Aorta (tissue), 5 donors: Measurements from ENCODE around the gene DUSP28. TPM values are rescaled to one million over a fixed set of nuclear protein-coding genes. Genes with fewer than 3 reads are reported as not detected.
A peak's percentile ranks its signal among the peaks of the same experiment; 100 is the strongest.

ENCODE experiments used
- ATAC-seq: fragments of 200-7000 bp; cut with Tn5 transposase; one replicate; pipeline ENCODE4 v1.9.1; 2022; ENCODE audit warnings: moderate library complexity; ENCODE audit not compliant: low FRiP score
- DNase-seq, 2 donors: peaks; one replicate each; pipeline ENCODE4 v3.0.0-alpha.2; 2020
- H3K27ac ChIP-seq, 2 donors: one replicate each; pipeline ENCODE4 v1.5.1; 2013; ENCODE audit warnings: low read length in 2 of 2, mild to moderate bottlenecking in 2 of 2, moderate library complexity in 2 of 2, control low read depth in 1 of 2, inconsistent platforms in 1 of 2, low read depth in 1 of 2
- H3K27me3 ChIP-seq, 2 donors: one replicate each; pipeline ENCODE4 v1.6.1; 2013; ENCODE audit warnings: control low read depth in 1 of 2, low read length in 1 of 2, mild to moderate bottlenecking in 1 of 2, moderate library complexity in 1 of 2; ENCODE audit not compliant: insufficient read depth in 2 of 2, control insufficient read depth in 1 of 2
- H3K36me3 ChIP-seq, 2 donors: one replicate each; pipeline ENCODE4 v1.6.1; 2013; ENCODE audit warnings: control low read depth in 1 of 2, low read length in 1 of 2, mild to moderate bottlenecking in 1 of 2; ENCODE audit not compliant: insufficient read depth in 2 of 2, control insufficient read depth in 1 of 2
- H3K4me1 ChIP-seq, 2 donors: one replicate each; pipeline ENCODE4 v1.6.1; 2013; ENCODE audit warnings: low read length in 2 of 2, control low read depth in 1 of 2, mild to moderate bottlenecking in 1 of 2, moderate library complexity in 1 of 2; ENCODE audit not compliant: insufficient read depth in 2 of 2, control insufficient read depth in 1 of 2
- H3K4me3 ChIP-seq, 2 donors: one replicate each; pipeline ENCODE4 v1.5.1; 2013; ENCODE audit warnings: low read length in 2 of 2, control low read depth in 1 of 2, mild to moderate bottlenecking in 1 of 2
- H3K9me3 ChIP-seq: one replicate; pipeline ENCODE4 v1.6.1; 2013; ENCODE audit warnings: mild to moderate bottlenecking, low read length; ENCODE audit not compliant: control insufficient read depth
- WGBS, 2 donors: extraction: QIAGEN DNeasy Blood & Tissue Kit; methylation state at CpG; one replicate each; pipeline ENCODE4 v1.1.7; 2013; 5-methylcytosine and 5-hydroxymethylcytosine counted together
- intact Hi-C, 2 donors: fragments of 100-400 bp; cut with DNase I; formaldehyde crosslinking; loops; one replicate each; pipeline versions ENCODE4 v1.14.2 to v1.15.0; 2022
- polyA plus RNA-seq, 2 donors: library from polyadenylated mRNA; stranded (reverse); fragments of 200-250 nt; gene quantifications; one replicate each; pipeline ENCODE4 v1.2.3, GENCODE V29; 2013
- total RNA-seq, 2 donors: library from RNA; stranded (reverse); fragmentation: NEBNext Ultra II Directional; extraction: Animal tissue kit (Norgen Biotek cat#: 25700); gene quantifications; one replicate each; pipeline ENCODE4 v1.2.1, GENCODE V29; 2021
- donor health status: healthy with polysubstance abuse.
- donor health status: Bipolar disorder and iron deficiency.
- donor health status: DM: no; HTN: no; CAD: no.
- donor health status: DM: no; HTN: no; CAD: no.
- donor health status: DM: yes; HTN: yes; CAD: no.

Gene DUSP28
- total and polyA plus RNA-seq, 4 donors: 2.1 to 5.0 (median 3.2) TPM

- WGBS, 2 donors: 83 to 84% methylated on average over 6 of the region's 6 CpGs
- H3K4me1 ChIP-seq: no peaks in the 10 kb centered on the region
- DNase-seq (peak in 1 of 2 donors; percentile 42), ATAC-seq (no peak)
- no peak overlapping the region for H3K27ac ChIP-seq
- no peaks in the 10 kb centered on the region for H3K27me3 ChIP-seq
- intact Hi-C loops: no loop called here
- no peaks in the 10 kb centered on the region for H3K9me3 ChIP-seq
- H3K4me3 ChIP-seq: no peak overlapping the region
- H3K36me3 ChIP-seq: no peaks in the 10 kb centered on the region
Measured at GRCh38 chr2:240585101-240585500, 24.9 kb downstream of the DUSP28 start.

GRCh38 chr2:240585681-240586197, 25.6 kb downstream of the DUSP28 start:
- Histone ChIP-seq H3K4me3 (peak overlapping the region; percentile 75 to 85), H3K9me3 (no peaks in the 10 kb centered on the region), H3K36me3 (no peaks in the 10 kb centered on the region), H3K27me3 (no peaks in the 10 kb centered on the region), H3K27ac (peak overlapping the region in 1 of 2 donors; percentile 30), H3K4me1 (no peaks in the 10 kb centered on the region)
- DNase-seq (peak in 1 of 2 donors; percentile 47), ATAC-seq (no peak)
- intact Hi-C loops: loop anchor here in 1 of 2 donors (2.0 kb wide), 2 partner anchors 17 to 25 kb away; partner anchors contain the start of genes DUSP28 and RNPEPL1
- WGBS, 2 donors: 2 to 3% methylated on average over 20 of the region's 20 CpGs

- Histone ChIP-seq H3K4me3 (peak within 1 kb of the TSS; percentile 80 to 85), H3K27ac (peak within 1 kb of the TSS in 1 of 2 donors; percentile 87), H3K27me3 (no peaks in the 10 kb centered on the region), H3K4me1 (no peaks in the 10 kb centered on the region), H3K9me3 (no peaks in the 10 kb centered on the region), H3K36me3 (no peaks in the 10 kb centered on the region)
- ATAC-seq (peak; percentile 99), DNase-seq (peak; percentile 99 to 100)
- intact Hi-C loops: loop anchor here in 1 of 2 donors (2.0 kb wide), 2 partner anchors 18 to 26 kb away; partner anchors contain the start of genes DUSP28 and RNPEPL1
- WGBS, 2 donors: 0 to 1% methylated on average over 56 to 88 of the region's 88 CpGs
Measured at GRCh38 chr2:240586198-240586918, 26.2 kb downstream of the DUSP28 start, which contains the start of gene CAPN10. CAPN10 (plus strand) TSS chr2:240586734; CDS start chr2:240586912, 178 bp downstream.

GRCh38 chr2:240586919-240587800, 27.0 kb downstream of the DUSP28 start:
- no peaks in the 10 kb centered on the region for H3K4me1 ChIP-seq

GRCh38 chr2:240588006-240588655, 28.0 kb downstream of the DUSP28 start:
- Histone ChIP-seq H3K4me3 (no peak overlapping the region), H3K27ac (no peak overlapping the region), H3K4me1 (no peaks in the 10 kb centered on the region), H3K36me3 (no peaks in the 10 kb centered on the region), H3K9me3 (no peaks in the 10 kb centered on the region), H3K27me3 (no peaks in the 10 kb centered on the region)
- 83 to 88% methylated on average over 10 of the region's 10 CpGs for WGBS, 2 donors
- no peak for ATAC-seq
- peak; percentile 41 to 52 for DNase-seq
- intact Hi-C loops: no loop called here

More at GRCh38 chr2:240586919-240587800, 27.0 kb downstream of the DUSP28 start:
- 3 to 4% methylated on average over 61 to 62 of the region's 62 CpGs for WGBS, 2 donors
- no peak overlapping the region for H3K27ac ChIP-seq
- no peak for ATAC-seq
- intact Hi-C loops: loop anchor here in 1 of 2 donors (2.0 kb wide), 2 partner anchors 18 to 26 kb away; partner anchors contain the start of genes DUSP28 and RNPEPL1
- no peaks in the 10 kb centered on the region for H3K27me3 ChIP-seq
- no peaks in the 10 kb centered on the region for H3K36me3 ChIP-seq
- no peaks in the 10 kb centered on the region for H3K9me3 ChIP-seq
- peak overlapping the region; percentile 69 to 80 for H3K4me3 ChIP-seq
- DNase-seq: peak; percentile 23 to 38

GRCh38 chr2:240588669-240589068, 28.5 kb downstream of the DUSP28 start:
- H3K36me3 ChIP-seq: no peaks in the 10 kb centered on the region
- no peak overlapping the region for H3K4me3 ChIP-seq
- DNase-seq (peak in 1 of 2 donors; percentile 48), ATAC-seq (no peak)
- 86 to 92% methylated on average over 4 of the region's 4 CpGs for WGBS, 2 donors
- no peaks in the 10 kb centered on the region for H3K9me3 ChIP-seq
- H3K27ac ChIP-seq: no peak overlapping the region
- H3K4me1 ChIP-seq: no peaks in the 10 kb centered on the region
- intact Hi-C loops: no loop called here
- H3K27me3 ChIP-seq: no peaks in the 10 kb centered on the region

- DNase-seq (peak in 1 of 2 donors; percentile 55), ATAC-seq (no peak)
- no peak overlapping the region for H3K4me3 ChIP-seq
- H3K36me3 ChIP-seq: no peaks in the 10 kb centered on the region
- 83 to 87% methylated on average over 14 of the region's 14 CpGs for WGBS, 2 donors
- H3K9me3 ChIP-seq: no peaks in the 10 kb centered on the region
- no peaks in the 10 kb centered on the region for H3K4me1 ChIP-seq
- intact Hi-C loops: no loop called here
- H3K27ac ChIP-seq: no peak overlapping the region
- H3K27me3 ChIP-seq: no peaks in the 10 kb centered on the region
Measured at GRCh38 chr2:240589375-240589774, 29.2 kb downstream of the DUSP28 start.
